HG03469 (cell line): Measurements from ENCODE around the gene TLE3.

Source experiments
- ATAC-seq: cut with Tn5 transposase; IDR thresholded peaks from one replicate; pipeline ENCODE4 v1.9.1; 2021; ENCODE audit warnings: mild to moderate bottlenecking, moderate library complexity, moderate number of reproducible peaks; ENCODE audit not compliant: unreplicated experiment

Gene TLE3

GRCh38 chr15:70099967-70100473, 2.3 kb upstream of the TLE3 start:
- no peak for ATAC-seq

GRCh38 chr15:70099167-70099966, 1.6 kb upstream of the TLE3 start:
- peak; percentile 29 for ATAC-seq

DNA sequence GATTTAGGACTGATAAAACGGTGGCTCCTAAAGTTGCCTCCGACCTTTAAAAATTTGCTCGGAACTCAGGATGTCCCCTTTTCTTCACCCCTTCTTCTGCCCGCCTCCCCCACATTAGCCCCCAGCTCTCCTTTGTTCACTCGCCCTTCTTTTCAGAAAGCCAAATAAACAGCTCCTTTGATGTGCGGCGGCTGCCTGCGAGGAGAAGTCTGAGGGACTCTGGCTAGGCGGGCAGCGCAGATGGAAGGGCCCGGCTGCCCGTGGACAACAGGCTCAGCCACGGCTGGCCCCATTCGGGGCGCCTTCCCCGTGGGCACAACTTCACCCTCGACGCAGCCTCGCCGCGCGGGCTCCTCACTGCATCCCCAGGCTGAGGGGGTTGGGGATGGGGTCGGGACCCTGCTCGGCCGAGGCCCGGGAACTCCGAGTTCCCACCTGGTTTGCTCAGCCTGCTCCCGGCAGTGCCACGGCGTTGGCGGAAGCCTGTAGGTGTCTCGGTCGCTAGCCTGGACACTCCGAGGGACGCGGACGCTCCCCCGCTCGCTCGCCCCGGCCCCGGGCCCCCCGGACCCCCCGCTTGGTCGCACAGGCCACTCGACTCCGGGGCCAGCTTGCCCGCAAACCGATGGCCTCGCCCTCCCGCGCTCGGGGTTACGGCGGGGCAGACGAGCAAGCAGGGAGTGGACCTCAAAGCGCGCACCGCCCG, 897 bp upstream of the TLE3 start:
- no peak for ATAC-seq

DNA sequence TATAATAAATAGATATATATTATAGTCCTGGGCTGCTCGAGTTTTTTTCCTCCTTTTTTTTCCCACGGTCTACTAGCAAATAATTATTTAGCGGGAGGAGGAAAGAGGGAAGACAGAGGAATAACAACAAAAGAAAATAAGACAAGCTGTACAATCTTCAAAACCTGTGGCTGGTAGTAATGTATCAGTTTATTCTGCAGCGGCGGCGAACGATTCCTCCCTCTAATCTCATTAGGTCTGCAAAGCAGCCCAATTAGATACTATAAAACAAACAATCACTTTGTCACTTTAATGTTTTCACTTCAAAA, 390 bp upstream of the TLE3 start:
- no peak for ATAC-seq

GRCh38 chr15:70097063-70097320, 725 bp downstream of the TLE3 start:
- no peak for ATAC-seq

GRCh38 chr15:70096215-70097062, 1.3 kb downstream of the TLE3 start:
- no peak for ATAC-seq

DNA sequence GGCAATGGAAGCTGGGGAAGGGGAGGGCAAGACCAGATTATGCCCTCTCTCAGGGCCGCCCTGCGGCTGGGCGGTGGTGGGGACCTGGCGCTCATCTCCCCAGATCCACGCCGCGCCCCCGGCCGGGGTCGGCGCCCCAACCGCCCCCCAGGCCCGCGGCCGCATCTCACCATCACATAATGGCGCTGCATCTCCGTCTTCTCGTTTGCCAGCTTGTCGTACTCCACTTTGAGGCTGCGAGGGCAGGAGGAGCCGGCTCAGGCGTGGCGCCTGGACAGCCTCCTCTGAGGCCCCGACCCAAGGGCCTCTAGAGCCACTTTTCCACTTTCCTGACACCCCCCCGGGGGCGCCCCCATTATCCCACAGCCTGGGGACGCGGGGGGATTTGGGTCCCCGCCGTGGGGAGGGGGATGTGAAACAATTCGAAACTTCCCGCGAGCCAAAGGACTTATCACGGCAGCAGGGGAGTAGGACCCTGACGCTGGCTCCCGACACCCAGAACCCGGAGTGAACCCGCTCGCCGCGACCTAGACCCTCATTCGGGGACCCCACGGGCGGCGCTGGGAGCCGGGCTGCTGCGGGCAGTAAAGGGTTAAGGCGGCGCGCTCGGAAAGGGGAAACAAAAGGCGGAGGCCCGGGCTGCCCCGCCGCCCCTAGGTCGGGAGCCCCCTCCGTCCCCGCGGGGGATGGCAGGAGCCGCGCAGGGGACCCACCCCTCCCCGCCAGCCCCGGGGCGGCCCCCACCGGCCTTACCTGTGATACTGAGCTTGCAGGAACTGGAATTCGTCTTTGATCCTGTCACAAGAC, 2.1 kb downstream of the TLE3 start:
- ATAC-seq: no peak

DNA sequence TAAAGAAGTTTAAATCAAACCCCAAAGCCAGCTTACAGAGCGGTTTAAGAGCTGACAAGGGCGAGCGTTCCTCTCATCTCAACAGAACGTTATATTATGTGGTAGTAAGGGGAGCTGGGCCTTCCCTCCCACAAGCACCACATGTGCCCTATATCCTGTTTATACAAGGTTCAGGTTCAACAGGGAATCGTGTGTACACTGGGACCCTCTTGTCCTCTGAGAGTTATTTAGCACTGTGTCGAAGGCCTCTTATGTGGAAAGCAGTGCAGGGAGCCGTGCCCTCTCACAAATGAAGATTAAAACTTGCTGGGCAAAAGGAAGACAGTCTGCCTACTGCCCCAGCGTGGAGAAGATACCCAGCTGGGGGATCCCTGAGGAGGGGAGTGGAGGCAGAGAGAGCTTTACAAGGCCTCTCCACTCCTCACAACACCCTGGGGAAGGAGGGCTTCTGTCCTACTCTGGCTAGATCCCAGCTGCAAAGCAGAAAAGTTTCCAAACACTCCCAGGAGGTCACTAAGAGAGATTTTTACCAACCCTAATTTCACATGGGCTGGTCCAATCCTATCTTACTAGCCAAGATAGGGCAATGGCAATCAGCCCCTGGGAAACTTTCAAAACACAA, 2.9 kb downstream of the TLE3 start:
- ATAC-seq: no peak

DNA sequence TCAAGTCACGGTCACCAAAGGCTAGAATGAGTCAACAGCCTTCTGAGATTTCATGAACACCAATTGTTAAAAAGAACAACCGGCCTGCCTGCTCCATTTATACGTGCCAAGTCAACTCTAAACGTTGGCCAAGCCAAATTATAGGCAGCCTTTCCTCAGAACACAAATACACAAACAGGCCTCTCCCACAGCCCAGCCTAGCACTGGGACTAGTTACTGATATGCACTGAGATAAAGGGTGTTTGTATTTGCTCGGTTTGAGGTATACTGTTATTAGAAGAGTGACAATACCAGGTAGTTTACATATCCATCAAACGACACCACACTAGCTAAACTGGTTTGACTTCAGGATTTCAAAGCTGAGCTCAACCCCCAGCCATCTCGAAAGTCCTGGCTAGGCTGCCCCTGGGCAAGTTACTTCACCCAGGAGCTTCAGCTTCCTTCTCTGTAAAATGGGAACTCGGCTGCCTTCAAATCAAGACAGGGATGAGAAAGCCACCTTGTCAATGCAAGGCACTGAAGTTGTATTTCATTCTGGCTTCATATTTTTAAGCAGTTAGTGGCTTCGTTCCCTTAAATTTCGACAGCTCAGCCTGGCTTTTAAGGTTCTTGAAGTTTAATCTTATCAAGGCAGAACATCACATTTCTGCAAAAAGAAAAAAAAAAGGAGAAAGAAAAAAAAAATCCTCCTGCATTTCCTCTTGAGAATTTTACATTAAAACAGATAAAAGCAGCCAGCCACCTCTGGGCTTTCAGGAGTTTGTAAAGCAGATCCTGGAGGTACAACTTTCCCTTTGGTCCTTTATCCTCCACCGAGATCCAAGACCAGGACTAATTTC, 4.0 kb downstream of the TLE3 start:
- no peak for ATAC-seq

DNA sequence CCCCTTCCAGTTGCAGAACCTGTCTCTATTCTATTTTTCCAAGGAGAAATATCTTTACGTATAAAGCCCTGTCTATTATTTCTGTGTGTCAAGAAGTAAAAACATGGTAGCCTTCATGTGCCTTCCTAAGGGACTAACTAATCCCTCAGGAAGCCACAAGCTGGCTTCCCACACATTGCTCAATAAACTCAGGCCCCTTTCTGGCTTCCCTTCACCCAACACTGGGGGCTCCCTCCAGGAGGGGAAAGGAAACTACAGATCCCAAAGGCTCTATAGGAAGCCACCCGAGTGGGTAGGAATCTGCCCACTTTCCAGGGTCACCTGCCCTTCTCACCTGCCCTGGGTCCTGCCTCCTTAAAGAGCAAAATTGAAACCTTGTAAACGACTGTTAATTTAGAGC, 4.6 kb downstream of the TLE3 start:
- no peak for ATAC-seq

DNA sequence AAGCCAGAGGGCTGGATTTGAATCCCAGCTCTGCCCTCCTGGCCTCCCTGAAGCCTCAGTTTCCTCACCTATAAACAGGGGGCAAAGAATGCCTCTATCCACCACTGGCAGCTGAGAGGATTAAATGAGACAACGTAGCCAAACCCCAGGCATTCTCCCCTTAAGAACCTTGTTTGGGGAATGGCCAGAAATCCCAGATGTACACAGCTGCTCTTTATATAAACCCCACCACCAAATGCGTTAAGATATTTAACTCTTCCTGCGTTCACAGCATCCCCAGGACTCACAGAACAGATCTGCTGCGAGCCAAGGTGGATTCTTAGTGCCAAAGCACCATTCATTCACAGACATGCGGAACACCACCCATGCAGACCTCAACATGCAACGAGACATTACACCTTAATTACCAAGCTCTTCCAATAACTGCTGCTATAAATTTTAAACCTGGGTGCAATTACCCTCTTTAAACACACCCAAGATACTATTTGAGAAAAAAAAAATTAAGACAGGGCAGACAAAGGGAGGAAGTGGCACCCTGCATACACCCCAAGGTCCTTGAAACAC, 5.2 kb downstream of the TLE3 start:
- no peak for ATAC-seq

DNA sequence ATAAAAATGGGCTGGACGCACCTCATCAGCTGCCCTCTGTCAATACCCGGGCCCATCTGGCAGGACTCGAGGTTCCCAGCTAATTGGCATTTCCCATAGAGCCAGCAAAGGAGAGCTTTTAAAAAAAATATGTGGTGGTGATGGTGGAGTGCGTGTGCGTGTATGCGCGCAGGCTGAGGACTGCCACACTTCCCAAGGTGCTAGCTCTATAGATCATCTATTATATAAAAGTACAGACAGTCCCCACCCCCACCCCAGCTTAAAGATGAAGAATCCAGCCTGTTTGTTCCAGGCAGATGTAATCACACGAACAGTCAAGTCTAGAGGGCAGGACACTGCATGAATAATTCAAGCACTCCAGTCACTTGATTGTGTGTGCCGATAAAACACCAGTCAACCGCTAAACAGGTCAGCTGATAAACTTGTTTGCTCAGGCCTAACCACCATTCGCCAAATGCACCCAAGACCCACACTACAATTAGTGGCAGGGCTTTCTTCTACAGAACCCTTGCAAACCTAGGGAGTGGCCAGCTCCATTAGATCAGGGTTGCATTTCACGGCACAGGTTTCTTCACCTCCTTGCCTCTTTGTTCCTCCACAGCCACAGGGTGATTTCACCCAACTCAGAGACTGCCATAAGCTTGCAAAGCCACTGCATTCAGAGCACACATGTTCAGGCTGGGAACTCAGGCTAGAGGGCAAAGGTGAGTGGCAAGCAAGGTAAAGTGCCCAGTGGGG, 5.8 kb downstream of the TLE3 start:
- ATAC-seq: no peak

- no peak for ATAC-seq
These were observed 7.1 kb downstream of the TLE3 start for GRCh38 chr15:70090436-70091296.

DNA sequence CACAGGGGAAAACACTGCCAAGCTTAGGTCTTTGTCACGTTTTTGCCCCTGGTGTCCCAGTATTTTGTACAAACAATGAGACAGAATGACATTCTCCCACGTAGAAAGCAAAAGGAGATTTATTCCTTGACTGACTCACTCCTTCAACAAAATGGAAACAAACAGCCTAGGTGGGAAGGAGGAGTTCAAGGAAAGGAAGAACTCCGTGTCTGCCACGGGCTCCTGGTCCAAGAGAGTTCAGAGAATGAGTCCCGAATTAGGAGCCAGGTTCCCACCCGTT, 8.1 kb downstream of the TLE3 start:
- no peak for ATAC-seq

DNA sequence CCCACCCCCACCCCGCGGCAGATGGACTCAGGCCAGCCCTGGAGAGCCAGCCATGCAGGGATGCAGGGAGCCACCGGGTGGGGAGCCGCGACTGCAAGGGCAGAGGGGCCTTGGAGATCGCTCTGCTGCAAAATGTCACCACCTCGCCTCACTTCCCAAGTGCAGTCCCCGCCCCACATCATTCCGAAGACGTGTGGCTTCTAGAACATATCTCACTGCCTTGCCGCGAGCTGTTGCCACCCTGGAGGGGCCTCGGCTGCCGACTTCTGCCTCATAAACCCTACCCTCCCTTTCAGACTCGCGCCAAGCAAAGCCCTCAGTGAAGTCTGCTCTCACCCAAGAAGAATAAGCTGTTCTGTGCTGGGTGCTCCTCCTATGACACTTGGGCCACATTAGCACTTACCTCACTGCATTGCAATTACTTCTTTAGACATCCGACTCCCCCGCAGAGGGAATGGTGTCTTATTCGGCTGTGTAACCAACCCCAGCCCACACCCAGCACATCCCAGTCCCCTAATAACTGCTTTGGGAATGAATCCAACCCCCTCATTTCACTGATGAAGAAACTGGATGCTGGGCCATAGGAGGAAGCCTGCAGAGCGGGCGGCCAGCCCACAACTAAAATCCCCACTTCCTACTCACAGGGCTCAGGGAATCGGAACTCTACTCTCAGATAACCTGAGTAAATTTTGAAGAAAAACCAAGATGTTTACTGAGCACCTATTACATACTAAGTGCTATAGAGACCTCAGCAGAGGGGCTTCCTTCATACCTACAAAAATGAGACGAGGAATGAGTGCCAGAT, 8.6 kb downstream of the TLE3 start:
- no peak for ATAC-seq

DNA sequence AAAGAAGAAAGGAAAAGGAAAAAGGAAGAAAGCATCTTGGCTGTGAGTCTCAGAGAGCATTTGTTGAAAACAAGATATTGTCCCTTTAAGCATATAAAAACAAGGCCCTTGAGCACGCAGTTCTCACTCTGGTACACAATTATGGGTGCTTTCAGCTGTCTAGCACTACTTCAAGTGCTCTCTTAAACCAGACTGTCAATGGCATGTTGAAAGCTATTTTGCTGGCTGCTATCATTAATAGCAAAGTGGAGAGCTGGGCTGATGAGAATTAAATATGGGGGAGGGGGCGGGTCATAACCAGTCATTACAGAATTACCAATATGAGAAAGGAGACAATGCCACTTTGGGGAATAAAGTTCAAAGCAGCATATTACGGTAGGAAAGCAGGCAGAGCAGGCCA, 9.3 kb downstream of the TLE3 start:
- no peak for ATAC-seq

- ATAC-seq: no peak
These were observed 9.9 kb downstream of the TLE3 start for GRCh38 chr15:70087708-70088352.
